ENCODE data around the gene POLDIP2.

DNA sequence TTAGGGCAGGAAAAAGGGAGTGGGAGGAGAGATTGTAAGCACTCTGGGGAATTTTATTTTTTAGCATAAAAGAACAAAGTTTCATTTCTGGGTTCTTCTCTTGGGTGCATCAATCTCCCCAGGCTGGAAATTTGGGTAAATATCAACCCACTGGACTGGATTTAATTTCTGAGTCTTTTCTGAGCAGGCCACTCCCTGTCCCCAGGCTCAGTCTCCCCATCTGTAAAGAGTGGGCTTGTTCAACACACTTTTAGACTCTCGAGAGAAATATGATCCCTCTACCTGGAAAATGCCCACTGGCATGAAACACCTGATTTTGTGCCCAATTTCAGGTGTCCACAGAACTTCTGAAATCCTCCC is 13.4 kb upstream of the POLDIP2 start:
- TF ChIP-seq, protein P1, sequence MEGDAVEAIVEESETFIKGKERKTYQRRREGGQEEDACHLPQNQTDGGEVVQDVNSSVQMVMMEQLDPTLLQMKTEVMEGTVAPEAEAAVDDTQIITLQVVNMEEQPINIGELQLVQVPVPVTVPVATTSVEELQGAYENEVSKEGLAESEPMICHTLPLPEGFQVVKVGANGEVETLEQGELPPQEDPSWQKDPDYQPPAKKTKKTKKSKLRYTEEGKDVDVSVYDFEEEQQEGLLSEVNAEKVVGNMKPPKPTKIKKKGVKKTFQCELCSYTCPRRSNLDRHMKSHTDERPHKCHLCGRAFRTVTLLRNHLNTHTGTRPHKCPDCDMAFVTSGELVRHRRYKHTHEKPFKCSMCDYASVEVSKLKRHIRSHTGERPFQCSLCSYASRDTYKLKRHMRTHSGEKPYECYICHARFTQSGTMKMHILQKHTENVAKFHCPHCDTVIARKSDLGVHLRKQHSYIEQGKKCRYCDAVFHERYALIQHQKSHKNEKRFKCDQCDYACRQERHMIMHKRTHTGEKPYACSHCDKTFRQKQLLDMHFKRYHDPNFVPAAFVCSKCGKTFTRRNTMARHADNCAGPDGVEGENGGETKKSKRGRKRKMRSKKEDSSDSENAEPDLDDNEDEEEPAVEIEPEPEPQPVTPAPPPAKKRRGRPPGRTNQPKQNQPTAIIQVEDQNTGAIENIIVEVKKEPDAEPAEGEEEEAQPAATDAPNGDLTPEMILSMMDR (conservative IDR thresholded peaks at IDR 0.05; ENCODE audit: low read length) = no peak
- TF ChIP-seq EZH2phosphoT487 (IDR thresholded peaks at IDR 0.05; ENCODE audit: borderline replicate concordance, low read depth, low read length) = no peak

Data from OCI-LY7 (cell line).